HepG2 (cell line): ENCODE data around the gene RNF14. TPM values are rescaled to one million over a fixed set of nuclear protein-coding genes. Genes with fewer than 3 reads are reported as not detected.

Source experiments
- ATAD3A ChIP-seq: sonication (generic); formaldehyde crosslinking; IDR thresholded peaks from 2 replicates; pipeline ENCODE4 v1.4.0; 2020; ENCODE audit warnings: missing genetic modification reagents
- FLYWCH1 ChIP-seq: sonication (generic); formaldehyde crosslinking; IDR thresholded peaks from 2 replicates; pipeline ENCODE4 v1.8.1; 2023; ENCODE audit warnings: mild to moderate bottlenecking, missing genetic modification reagents
- JUN ChIP-seq: sonication (generic); formaldehyde crosslinking; IDR thresholded peaks from 2 replicates; pipeline ENCODE4 v1.4.0; 2020; ENCODE audit warnings: mild to moderate bottlenecking, missing genetic modification reagents
- MZF1 ChIP-seq: sonication (generic); formaldehyde crosslinking; IDR thresholded peaks from 2 replicates; pipeline ENCODE4 v1.8.1; 2023; ENCODE audit warnings: mild to moderate bottlenecking, missing genetic modification reagents, borderline replicate concordance
- RFX5 ChIP-seq: IDR thresholded peaks from 2 replicates; pipeline ENCODE4 v1.6.1; 2011; ENCODE audit warnings: low read depth, low read length, improper control_type of control experiment
- SATB2 ChIP-seq: sonication (generic); formaldehyde crosslinking; IDR thresholded peaks from 2 replicates; pipeline ENCODE4 v1.5.0; 2020; ENCODE audit warnings: missing genetic modification reagents
- SP2 ChIP-seq: sonication (generic); formaldehyde crosslinking; IDR thresholded peaks from 2 replicates; pipeline ENCODE4 v1.5.1; 2020; ENCODE audit warnings: mild to moderate bottlenecking, missing genetic modification reagents
- TCF12 ChIP-seq, 2 experiments: fragments of 450-650 bp in 1 of 2; sonication (generic) in 1 of 2; formaldehyde crosslinking in 1 of 2; IDR thresholded peaks; 2 replicates each; pipeline versions ENCODE4 v1.6.1 to v1.8.0; 2017 to 2022; ENCODE audit warnings: antibody characterized with exemption in 1 of 2, mild to moderate bottlenecking in 1 of 2, missing genetic modification reagents in 1 of 2, moderate library complexity in 1 of 2
- ZMYM2 ChIP-seq: sonication (generic); formaldehyde crosslinking; IDR thresholded peaks from 2 replicates; pipeline ENCODE4 v1.8.0; 2022; ENCODE audit warnings: mild to moderate bottlenecking, missing genetic modification reagents
- ZMYM3 ChIP-seq: sonication (generic); formaldehyde crosslinking; IDR thresholded peaks from 2 replicates; pipeline ENCODE4 v1.5.1; 2020; ENCODE audit warnings: mild to moderate bottlenecking, missing genetic modification reagents
- ZNF138 ChIP-seq: sonication (generic); formaldehyde crosslinking; IDR thresholded peaks from 2 replicates; pipeline ENCODE4 v1.5.0; 2020; ENCODE audit warnings: mild to moderate bottlenecking, low read depth, missing genetic modification reagents
- ZNF234 ChIP-seq: sonication (generic); formaldehyde crosslinking; conservative IDR thresholded peaks from 2 replicates; pipeline ENCODE4 v1.5.1; 2020; ENCODE audit warnings: mild to moderate bottlenecking, missing genetic modification reagents
- ZNF260 ChIP-seq: sonication (generic); formaldehyde crosslinking; IDR thresholded peaks from 2 replicates; pipeline ENCODE4 v1.4.0; 2020; ENCODE audit warnings: missing genetic modification reagents, low read depth, mild to moderate bottlenecking, borderline replicate concordance
- ZNF557 ChIP-seq: sonication (generic); formaldehyde crosslinking; IDR thresholded peaks from 2 replicates; pipeline ENCODE4 v1.4.0; 2020; ENCODE audit warnings: missing genetic modification reagents
- ZNF607 ChIP-seq: sonication (generic); formaldehyde crosslinking; IDR thresholded peaks from 2 replicates; pipeline ENCODE4 v1.5.1; 2020; ENCODE audit warnings: missing genetic modification reagents, mild to moderate bottlenecking, borderline replicate concordance
- ZNF749 ChIP-seq: sonication (generic); formaldehyde crosslinking; IDR thresholded peaks from 2 replicates; pipeline ENCODE4 v1.8.0; 2022; ENCODE audit warnings: mild to moderate bottlenecking, missing genetic modification reagents, moderate library complexity, borderline replicate concordance
- ZNF776 ChIP-seq: sonication (generic); formaldehyde crosslinking; IDR thresholded peaks from 2 replicates; pipeline ENCODE4 v1.4.0; 2020; ENCODE audit warnings: mild to moderate bottlenecking, missing genetic modification reagents
- ZNF790 ChIP-seq: sonication (generic); formaldehyde crosslinking; IDR thresholded peaks from 2 replicates; pipeline ENCODE4 v1.8.0; 2022; ENCODE audit warnings: missing genetic modification reagents, mild to moderate bottlenecking, borderline replicate concordance
- ZNF879 ChIP-seq: sonication (generic); formaldehyde crosslinking; IDR thresholded peaks from 2 replicates; pipeline ENCODE4 v1.8.1; 2023; ENCODE audit warnings: missing genetic modification reagents
- polyA plus RNA-seq, 8 experiments: library from polyadenylated mRNA; depleted of rRNA in 3 of 8; stranded (reverse) in 7 of 8; unstranded in 1 of 8; fragments of >200 nt; fragmentation: Illumina TruSeq in 4 of 8; extraction: Trizol in 4 of 8; gene quantifications; 2 replicates each; pipeline versions ENCODE4 v1.2.1 to v1.2.3, GENCODE V29; 2011 to 2016; ENCODE audit warnings: low read depth in 4 of 8, missing spikeins in 1 of 8, mixed read lengths in 1 of 8; ENCODE audit not compliant: insufficient read depth in 1 of 8
- total RNA-seq, 5 experiments: library from RNA; depleted of rRNA; stranded (reverse); fragments of >200 nt; fragmentation: Illumina TruSeq; extraction: Trizol; gene quantifications; 2 replicates each; pipeline ENCODE4 v1.2.3, GENCODE V29; 2016; ENCODE audit warnings: low read depth in 1 of 5
- TF ChIP-seq, protein P1 (sequence below): sonication (generic); formaldehyde crosslinking; IDR thresholded peaks from 2 replicates; pipeline ENCODE4 v1.5.1; 2020; ENCODE audit warnings: missing genetic modification reagents, mild to moderate bottlenecking, borderline replicate concordance
- TF ChIP-seq, protein P2 (sequence below): sonication (generic); formaldehyde crosslinking; IDR thresholded peaks from 2 replicates; pipeline ENCODE4 v1.4.0; 2020; ENCODE audit warnings: mild to moderate bottlenecking, missing genetic modification reagents, borderline replicate concordance
- TF ChIP-seq, protein P3 (sequence below): sonication (generic); formaldehyde crosslinking; IDR thresholded peaks from 2 replicates; pipeline ENCODE4 v1.4.0; 2020; ENCODE audit warnings: mild to moderate bottlenecking, missing genetic modification reagents, borderline replicate concordance

RNF14 gene
- total and polyA plus RNA-seq, 2 of the 13 experiments (the other 11 are each of a cell fraction or from before 2014, with no cell fraction given), result 11.3 to 28.1 TPM

DNA sequence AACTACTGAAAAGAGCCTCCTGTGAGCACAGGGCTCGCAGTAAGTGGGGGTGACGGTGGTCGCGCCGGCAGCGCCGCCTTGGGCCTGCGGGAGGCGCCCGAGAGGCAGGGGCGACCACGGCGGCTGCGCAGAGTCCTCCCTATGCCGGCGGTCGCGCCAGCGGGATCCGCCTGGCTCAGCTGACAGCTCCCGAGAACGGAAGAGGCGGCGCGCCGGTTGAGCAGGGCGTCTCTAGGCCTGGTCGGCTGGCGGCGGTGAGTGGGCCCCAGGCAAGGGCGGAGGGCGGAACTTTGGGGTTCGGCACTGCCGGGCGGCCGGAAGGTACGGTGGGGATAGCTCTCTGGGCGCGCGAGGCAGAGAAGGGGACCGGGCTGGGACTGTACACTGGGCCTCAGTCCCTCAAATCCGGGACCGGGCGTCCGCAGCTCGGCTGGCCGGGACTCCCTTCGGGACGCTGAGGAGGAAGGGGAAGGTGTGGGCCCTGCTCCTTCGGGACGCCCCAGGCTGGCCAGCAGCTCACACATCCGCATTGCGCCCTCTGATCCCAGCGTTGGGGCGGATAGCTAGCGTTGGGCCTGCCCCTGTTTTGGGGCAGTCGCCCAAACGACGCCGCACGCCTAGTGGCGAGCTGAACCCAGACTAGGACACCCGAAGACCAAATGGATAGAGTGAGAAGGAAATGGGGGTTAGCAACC is at the start of gene RNF14 (continued):
- TF ChIP-seq ZNF790 (CRISPR knock-in tag) (peak; percentile 38; the same call in 1 of the 2 replicates), ZNF749 (CRISPR knock-in tag) (no peak), TCF12 (IDR thresholded peaks at IDR 0.05) (no peak), TCF12 (CRISPR knock-in tag; IDR thresholded peaks at IDR 0.05) (no peak), ZMYM3 (CRISPR knock-in tag) (no peak), FLYWCH1 (CRISPR knock-in tag) (no peak), ZNF138 (no peak), ZNF557 (0 out of 2 replicates have a peak, but pooled peaks have one; percentile 43), SP2 (CRISPR knock-in tag) (peak; percentile 69), ZNF607 (CRISPR knock-in tag) (peak; percentile 89; the same call in 1 of the 2 replicates), ZMYM2 (CRISPR knock-in tag) (no peak), RFX5 (peak; percentile 18; the same call in 1 of the 2 replicates), ZNF879 (no peak), ZNF260 (CRISPR knock-in tag) (no peak), MZF1 (CRISPR knock-in tag) (no peak), ZNF776 (no peak; the same call in 1 of the 2 replicates), ZNF234 (CRISPR knock-in tag) (no peak), ATAD3A (CRISPR knock-in tag) (no peak), JUN (CRISPR knock-in tag) (no peak), SATB2 (0 out of 2 replicates have a peak, but pooled peaks have one; percentile 50)
- TF ChIP-seq, protein P1, sequence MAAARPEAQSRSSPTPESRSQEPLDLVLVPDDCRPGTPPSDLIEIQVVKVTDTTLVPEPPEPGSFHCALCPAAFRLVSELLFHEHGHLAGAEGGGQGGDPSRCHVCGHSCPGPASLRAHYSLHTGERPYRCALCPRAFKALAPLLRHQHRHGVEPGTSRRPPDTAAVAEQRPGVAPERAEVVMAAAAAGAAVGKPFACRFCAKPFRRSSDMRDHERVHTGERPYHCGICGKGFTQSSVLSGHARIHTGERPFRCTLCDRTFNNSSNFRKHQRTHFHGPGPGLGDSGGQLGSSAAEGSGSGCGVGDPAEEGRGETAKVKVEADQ (CRISPR knock-in tag), result peak; percentile 63; the same call in 1 of the 2 replicates
- TF ChIP-seq, protein P2, sequence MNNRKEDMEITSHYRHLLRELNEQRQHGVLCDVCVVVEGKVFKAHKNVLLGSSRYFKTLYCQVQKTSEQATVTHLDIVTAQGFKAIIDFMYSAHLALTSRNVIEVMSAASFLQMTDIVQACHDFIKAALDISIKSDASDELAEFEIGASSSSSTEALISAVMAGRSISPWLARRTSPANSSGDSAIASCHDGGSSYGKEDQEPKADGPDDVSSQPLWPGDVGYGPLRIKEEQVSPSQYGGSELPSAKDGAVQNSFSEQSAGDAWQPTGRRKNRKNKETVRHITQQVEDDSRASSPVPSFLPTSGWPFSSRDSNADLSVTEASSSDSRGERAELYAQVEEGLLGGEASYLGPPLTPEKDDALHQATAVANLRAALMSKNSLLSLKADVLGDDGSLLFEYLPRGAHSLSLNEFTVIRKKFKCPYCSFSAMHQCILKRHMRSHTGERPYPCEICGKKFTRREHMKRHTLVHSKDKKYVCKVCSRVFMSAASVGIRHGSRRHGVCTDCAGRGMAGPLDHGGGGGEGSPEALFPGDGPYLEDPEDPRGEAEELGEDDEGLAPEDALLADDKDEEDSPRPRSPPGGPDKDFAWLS, result no peak
- TF ChIP-seq, protein P3, sequence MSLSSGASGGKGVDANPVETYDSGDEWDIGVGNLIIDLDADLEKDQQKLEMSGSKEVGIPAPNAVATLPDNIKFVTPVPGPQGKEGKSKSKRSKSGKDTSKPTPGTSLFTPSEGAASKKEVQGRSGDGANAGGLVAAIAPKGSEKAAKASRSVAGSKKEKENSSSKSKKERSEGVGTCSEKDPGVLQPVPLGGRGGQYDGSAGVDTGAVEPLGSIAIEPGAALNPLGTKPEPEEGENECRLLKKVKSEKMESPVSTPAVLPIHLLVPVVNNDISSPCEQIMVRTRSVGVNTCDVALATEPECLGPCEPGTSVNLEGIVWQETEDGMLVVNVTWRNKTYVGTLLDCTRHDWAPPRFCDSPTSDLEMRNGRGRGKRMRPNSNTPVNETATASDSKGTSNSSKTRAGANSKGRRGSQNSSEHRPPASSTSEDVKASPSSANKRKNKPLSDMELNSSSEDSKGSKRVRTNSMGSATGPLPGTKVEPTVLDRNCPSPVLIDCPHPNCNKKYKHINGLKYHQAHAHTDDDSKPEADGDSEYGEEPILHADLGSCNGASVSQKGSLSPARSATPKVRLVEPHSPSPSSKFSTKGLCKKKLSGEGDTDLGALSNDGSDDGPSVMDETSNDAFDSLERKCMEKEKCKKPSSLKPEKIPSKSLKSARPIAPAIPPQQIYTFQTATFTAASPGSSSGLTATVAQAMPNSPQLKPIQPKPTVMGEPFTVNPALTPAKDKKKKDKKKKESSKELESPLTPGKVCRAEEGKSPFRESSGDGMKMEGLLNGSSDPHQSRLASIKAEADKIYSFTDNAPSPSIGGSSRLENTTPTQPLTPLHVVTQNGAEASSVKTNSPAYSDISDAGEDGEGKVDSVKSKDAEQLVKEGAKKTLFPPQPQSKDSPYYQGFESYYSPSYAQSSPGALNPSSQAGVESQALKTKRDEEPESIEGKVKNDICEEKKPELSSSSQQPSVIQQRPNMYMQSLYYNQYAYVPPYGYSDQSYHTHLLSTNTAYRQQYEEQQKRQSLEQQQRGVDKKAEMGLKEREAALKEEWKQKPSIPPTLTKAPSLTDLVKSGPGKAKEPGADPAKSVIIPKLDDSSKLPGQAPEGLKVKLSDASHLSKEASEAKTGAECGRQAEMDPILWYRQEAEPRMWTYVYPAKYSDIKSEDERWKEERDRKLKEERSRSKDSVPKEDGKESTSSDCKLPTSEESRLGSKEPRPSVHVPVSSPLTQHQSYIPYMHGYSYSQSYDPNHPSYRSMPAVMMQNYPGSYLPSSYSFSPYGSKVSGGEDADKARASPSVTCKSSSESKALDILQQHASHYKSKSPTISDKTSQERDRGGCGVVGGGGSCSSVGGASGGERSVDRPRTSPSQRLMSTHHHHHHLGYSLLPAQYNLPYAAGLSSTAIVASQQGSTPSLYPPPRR (CRISPR knock-in tag), result 0 out of 2 replicates have a peak, but pooled peaks have one; percentile 26
